Retinal pigment epithelial cell (primary cell): ENCODE measurements around the gene PRC1.
"Not testable (repeated sequence)": the region's sequence is repeated elsewhere in the genome, so short reads cannot be mapped to it uniquely, and the experiment has no call there.

Experiments used
- DNase-seq: peaks from one replicate; pipeline ENCODE4 v3.0.0-alpha.2; 2010; ENCODE audit warnings: low read depth
- H3K4me3 ChIP-seq: 2 replicates; pipeline ENCODE4 v1.5.1; 2011; ENCODE audit warnings: mild to moderate bottlenecking, low read length, control low read depth, moderate library complexity
- CTCF ChIP-seq: conservative IDR thresholded peaks from 2 replicates; pipeline ENCODE4 v1.5.1; 2011; ENCODE audit warnings: low read depth, low read length, control low read depth, inconsistent platforms

The PRC1 gene

GRCh38 chr15:91027677-91028076, 33.3 kb upstream of the PRC1 start:
- no peak for TF ChIP-seq CTCF
- H3K4me3 ChIP-seq, result no peak overlapping the region
- DNase-seq, result no peak

- no peak for TF ChIP-seq CTCF
- DNase-seq, result no peak
- no peak overlapping the region for H3K4me3 ChIP-seq
Observed at GRCh38 chr15:91023720-91024119, 29.4 kb upstream of the PRC1 start.

GRCh38 chr15:91022832-91023129, 28.4 kb upstream of the PRC1 start:
- peak overlapping the region; percentile 99 for H3K4me3 ChIP-seq
- no peak for TF ChIP-seq CTCF
- DNase-seq, result no peak

- DNase-seq, result peak; percentile 51
- H3K4me3 ChIP-seq, result peak within 1 kb of the TSS; percentile 99
- no peak for TF ChIP-seq CTCF
Observed at GRCh38 chr15:91022075-91022831, 27.9 kb upstream of the PRC1 start, which contains the start of gene VPS33B. Gene VPS33B (minus strand): TSS chr15:91022594. CDS start chr15:91022249, 345 bp downstream.

- TF ChIP-seq CTCF, result no peak
- DNase-seq, result no peak
- H3K4me3 ChIP-seq, result peak overlapping the region; percentile 99
Observed at GRCh38 chr15:91021516-91022074, 27.3 kb upstream of the PRC1 start.

- no peak for DNase-seq
- no peak overlapping the region for H3K4me3 ChIP-seq
- no peak for TF ChIP-seq CTCF
Observed at GRCh38 chr15:91018158-91018557, 23.8 kb upstream of the PRC1 start.

- TF ChIP-seq CTCF, result no peak
- H3K4me3 ChIP-seq, result no peak overlapping the region
- no peak for DNase-seq
Observed at GRCh38 chr15:91017716-91018115, 23.4 kb upstream of the PRC1 start.

- not testable (repeated sequence) for DNase-seq, H3K4me3 ChIP-seq
Observed at GRCh38 chr15:91013701-91014100, 19.4 kb upstream of the PRC1 start.
